C4-2B (cell line): ENCODE measurements around the gene ANKMY1.

Experiments used
- H3K27ac ChIP-seq: fragments of 450-650 bp; 2 replicates; pipeline ENCODE4 v1.5.1; 2017
- CTCF ChIP-seq: fragments of 450-650 bp; conservative IDR thresholded peaks from 2 replicates; pipeline ENCODE4 v1.5.1; 2017; ENCODE audit warnings: mild to moderate bottlenecking
- ZFX ChIP-seq: fragments of 450-650 bp; IDR thresholded peaks from 2 replicates; pipeline ENCODE4 v1.6.1; 2017

The ANKMY1 gene

DNA sequence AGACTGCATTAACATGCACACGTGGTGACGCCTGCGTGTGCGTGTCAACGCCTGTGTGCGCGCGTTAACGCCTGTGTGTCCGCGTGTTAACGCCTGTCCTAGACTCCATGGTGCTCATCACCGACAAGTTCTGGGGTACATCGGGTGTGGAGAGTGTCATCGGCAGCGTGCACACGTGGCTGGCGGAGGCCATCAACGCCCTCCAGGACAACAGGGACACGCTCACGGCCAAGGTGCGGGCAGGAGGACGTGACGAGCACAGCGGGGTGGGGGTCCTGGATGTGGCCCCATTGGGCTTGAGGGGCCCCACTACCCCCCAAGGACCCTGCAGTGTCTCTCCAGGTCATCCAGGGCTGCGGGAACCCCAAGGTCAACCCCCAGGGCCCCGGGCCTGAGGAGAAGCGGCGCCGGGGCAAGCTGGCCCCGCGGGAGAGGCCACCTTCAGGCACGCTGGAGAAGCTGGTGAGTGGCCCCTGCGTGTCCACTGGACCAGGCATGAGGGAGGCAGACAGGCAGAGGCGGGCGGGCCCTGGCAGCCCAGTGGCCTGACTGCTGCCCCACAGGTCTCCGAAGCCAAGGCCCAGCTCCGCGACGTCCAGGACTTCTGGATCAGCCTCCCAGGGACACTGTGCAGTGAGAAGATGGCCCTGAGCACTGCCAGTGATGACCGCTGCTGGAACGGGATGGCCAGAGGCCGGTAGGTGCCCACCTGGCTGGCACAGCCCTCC lies 93.1 kb downstream of the ANKMY1 start:
- TF ChIP-seq ZFX (no peak), CTCF (no peak)
- no peak overlapping the region for H3K27ac ChIP-seq

GRCh38 chr2:240463866-240464481 lies 93.8 kb downstream of the ANKMY1 start:
- TF ChIP-seq CTCF (no peak), ZFX (no peak)
- H3K27ac ChIP-seq, result no peak overlapping the region

- H3K27ac ChIP-seq, result no peak overlapping the region
- TF ChIP-seq ZFX, result no peak
- no peak for TF ChIP-seq CTCF
Measured at GRCh38 chr2:240463274-240463865, 94.4 kb downstream of the ANKMY1 start.

- TF ChIP-seq ZFX (no peak), CTCF (no peak)
- H3K27ac ChIP-seq, result no peak overlapping the region
Measured at GRCh38 chr2:240462707-240463273, 95.0 kb downstream of the ANKMY1 start.

DNA sequence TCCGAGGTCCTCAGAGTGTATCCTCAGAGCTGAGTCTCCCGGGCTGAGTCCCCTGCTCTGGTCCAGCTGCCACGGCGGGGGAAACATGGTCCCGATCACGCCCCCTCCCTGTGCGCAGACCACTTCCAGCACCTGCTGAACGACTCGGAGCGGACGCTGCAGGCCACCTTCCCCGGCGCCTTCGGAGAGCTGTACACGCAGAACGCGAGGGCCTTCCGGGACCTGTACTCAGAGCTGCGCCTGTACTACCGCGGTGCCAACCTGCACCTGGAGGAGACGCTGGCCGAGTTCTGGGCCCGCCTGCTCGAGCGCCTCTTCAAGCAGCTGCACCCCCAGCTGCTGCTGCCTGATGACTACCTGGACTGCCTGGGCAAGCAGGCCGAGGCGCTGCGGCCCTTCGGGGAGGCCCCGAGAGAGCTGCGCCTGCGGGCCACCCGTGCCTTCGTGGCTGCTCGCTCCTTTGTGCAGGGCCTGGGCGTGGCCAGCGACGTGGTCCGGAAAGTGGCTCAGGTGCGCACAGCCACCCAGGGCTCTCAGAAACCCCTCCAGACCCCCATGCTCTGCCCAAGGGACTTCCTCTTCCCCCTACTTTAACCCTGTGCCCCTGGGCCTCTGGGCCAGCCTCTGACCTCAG lies 95.6 kb downstream of the ANKMY1 start:
- no peak for TF ChIP-seq ZFX
- no peak for TF ChIP-seq CTCF

GRCh38 chr2:240461471-240462072 lies 96.2 kb downstream of the ANKMY1 start:
- H3K27ac ChIP-seq, result no peak overlapping the region
- TF ChIP-seq ZFX (no peak), CTCF (no peak)

More for the DNA sequence above, 95.6 kb downstream of the ANKMY1 start:
- no peak overlapping the region for H3K27ac ChIP-seq
